Measurements from ENCODE around the gene SDK1.

Gene SDK1

DNA sequence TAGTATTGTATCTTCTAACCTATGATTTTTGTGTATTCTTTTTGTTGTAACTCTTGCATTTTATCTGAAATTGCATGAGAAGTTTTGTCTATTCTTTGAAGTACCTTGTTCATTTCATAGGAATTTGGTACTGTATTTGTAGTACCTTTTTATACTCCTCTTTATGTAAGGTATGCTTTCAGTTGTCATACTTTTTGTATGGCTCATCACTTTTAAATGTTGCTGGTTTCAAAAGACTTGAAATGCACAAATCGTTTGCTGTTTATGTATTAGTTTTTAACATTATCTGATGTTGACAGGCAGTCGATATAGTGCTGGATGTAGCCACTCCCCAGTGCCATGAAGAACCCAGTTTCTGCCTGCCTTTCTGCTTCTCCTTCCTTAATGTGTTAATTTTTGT is 158.1 kb downstream of the SDK1 start:
- DNase-seq (ENCODE audit: low spot score): no peak

DNA sequence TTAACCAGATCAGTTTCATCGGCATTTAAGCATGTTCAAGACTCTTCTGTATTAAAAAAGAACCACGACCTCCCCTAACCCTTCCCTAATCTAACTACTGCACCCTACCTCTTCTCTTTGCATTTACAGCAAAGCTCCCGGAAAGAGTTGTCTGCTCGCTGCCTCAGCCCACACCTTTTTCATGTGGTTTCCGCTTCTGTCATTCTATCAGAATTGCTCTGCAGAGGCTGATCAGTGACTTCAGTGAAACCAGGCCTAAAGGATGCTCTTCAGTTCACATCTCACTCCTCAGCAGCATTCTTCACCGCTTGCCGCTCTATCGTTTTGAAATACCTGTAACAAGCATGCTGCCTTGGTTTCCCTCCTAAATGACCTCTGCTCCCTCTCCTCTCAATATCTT is 160.9 kb downstream of the SDK1 start:
- no peak for DNase-seq (ENCODE audit: low spot score)

DNA sequence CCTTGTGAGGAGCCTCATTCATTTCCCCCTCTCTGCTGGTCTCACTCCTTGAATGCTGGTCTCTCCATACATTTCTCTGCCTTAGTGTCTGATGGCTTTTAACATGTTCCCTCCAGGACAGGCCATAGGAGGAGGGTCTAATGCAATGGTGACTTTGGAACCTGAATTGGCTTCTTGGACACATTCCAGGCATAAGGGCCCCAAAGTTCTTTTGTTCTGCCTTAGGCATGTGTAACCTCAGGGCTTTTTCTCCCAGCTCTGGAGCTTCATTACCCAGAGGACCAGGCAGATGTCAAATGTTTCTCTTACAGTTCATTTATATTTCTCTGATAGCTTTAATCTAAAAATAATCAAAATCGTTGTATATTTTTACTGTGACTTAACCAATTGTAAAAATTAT is 162.6 kb downstream of the SDK1 start:
- no peak for DNase-seq (ENCODE audit: low spot score)

DNA sequence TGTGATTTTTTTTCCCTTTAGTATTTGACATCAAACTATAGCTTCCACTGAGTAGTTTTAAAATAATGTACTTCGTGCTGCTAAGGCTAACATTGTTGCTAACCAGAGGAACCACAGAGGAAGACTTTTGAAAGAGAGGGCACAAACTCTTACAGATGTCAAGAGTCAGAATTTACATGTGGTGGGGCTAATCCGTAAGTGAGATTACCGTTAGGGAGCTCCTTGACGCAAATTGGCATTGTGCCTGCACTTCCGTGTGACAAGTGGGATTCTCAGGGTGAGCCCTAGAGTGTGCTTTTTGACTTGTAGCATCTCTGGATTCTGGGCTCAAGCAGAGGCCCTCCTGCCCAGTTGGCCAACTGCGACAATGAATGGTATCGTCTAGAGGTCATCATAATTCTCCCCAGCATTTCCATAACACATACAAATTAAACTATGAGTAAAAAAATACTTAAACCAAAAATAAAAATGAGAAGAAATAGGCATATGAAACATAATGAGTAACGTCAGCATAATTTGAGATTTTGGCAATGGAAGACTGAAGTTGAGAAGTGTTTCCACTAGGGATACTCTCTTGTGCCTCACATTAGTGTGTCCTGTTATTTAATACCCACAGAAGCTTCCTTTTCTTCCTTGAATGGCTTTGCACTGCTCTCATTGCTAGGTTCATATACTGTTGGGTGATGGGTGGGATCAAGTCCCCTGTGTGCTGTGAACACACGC is 164.0 kb downstream of the SDK1 start:
- DNase-seq (ENCODE audit: low spot score): no peak

DNA sequence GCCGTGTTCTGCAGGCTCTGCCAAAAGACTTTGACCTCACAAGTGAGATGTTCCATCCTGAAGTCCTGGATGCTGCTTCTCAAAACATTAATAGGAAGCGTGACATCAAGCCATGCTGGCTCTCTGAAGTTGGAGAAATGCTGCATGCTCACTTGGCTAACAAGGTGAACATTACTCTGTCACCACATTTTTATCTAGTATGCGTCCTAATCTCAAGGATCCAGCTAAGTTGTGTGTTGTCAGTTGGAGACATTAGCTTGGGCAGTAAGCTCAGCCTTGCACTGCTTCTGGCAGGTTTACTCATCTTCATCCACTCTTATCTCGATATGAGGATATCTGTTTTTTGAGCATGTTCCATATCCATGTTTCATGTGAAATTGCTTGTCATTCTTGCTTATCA is 165.2 kb downstream of the SDK1 start:
- no peak for DNase-seq (ENCODE audit: low spot score)

DNA sequence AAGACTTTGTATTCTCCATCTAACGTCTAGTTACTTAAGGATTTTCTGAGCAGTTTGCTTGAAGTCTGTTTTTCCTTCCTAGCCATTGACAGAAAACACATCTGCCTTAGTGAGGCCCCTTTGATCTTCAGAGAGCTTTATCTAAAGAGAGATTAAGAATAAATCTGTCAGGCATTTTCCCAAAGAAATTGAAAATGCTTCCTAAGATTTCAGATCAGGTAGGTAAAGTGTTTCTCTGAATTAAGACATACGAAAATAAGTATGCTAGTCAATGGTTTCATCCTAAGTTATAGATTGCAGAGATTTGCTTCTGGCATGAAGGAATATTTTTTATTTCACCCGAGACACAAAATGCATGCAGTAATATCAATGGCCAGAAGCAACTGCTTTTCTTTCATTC is 168.6 kb downstream of the SDK1 start:
- DNase-seq (ENCODE audit: low spot score): no peak

DNA sequence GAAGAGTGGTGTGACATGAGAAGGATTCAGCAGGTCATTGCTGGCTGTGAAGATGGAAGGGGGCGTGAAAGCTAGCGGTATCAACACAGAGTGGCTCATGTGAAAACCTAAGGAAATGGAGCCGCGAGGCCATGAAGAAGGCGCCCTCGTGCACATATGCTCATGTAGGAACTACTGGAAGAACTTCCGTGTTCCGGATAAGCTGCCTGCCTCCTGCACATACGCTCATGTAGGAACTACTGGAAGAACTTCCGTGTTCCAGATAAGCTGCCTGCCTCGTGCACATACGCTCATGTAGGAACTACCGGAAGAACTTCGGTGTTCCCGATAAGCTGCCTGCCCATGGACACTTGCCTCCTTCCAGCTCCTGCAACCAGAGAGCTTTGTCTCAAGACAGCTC is 179.1 kb downstream of the SDK1 start:
- DNase-seq (ENCODE audit: low spot score): no peak

DNA sequence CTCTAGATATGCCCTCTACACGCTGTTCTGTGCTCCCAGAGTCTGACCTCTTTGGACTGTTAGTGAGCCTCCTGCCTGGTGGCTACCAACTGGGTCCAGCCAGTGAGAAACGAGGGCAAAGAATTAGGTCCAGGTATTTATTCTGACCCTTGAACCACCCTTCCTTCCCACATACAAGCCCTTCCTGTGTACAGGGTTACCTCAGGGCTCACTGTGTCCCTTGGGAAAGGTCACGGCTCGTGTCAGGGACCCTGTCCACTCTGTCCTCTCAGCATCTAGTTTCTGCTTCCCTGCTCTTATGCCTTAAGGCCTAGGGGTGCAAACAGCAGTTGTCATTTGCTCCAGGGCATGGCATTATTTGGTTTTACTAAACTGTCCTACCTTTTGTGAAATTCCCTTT is 180.4 kb downstream of the SDK1 start:
- DNase-seq (ENCODE audit: low spot score): no peak

DNA sequence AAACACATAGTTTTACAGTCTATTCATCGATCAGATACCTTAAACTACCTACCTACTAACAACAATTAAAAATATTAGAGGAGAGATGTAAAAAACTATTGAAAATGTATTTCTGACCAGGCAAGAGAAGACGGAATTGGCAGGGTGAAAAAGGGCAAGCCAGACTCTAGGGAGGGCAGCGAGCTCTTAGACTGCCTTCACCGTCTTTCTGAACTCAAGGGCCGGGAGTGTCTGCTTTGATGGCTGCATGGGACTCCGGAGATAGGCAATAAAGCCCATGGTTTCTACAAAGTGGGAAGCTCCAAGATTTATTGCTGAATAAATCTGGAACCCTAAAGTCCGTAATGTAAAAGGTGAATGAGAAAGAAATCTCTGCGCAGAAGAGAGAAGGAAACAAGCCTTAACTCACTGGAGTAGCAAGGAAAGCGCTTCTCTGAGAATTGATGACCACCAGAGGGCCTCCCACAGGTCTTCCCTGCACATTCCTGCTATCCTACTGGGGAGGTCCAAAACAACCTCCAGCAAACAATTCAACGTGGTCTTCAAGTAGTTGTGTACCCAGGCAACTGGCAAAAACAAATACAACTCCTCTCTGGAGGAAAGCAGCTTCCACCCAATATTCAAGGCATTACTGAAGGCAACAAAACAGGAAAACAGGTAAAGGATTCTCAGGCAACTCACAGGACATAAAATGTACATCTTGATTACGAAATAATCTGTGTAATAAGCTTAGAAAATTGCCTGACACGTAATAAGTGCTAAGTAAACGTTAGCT is 181.3 kb downstream of the SDK1 start:
- peak; percentile 53 for DNase-seq (ENCODE audit: low spot score)

DNA sequence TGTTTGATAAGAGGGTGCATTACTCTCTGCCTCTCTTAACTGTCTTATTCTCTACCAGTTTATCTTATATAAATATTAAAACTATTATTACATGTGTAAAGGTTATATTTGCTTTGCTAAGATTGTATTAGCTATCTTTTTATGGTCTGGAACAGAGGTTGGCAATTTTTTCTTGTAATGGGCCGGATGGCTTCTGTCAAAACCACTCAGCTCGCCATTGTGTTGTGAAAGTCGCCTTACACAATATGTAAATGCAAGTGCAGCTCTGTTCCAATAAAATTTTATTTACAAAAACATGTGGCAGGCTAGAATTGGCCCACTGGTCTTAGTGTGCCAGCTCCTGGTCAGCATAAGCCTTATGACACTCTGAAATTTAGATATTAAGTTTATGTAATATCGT is 185.8 kb downstream of the SDK1 start:
- DNase-seq (ENCODE audit: low spot score): no peak

DNA sequence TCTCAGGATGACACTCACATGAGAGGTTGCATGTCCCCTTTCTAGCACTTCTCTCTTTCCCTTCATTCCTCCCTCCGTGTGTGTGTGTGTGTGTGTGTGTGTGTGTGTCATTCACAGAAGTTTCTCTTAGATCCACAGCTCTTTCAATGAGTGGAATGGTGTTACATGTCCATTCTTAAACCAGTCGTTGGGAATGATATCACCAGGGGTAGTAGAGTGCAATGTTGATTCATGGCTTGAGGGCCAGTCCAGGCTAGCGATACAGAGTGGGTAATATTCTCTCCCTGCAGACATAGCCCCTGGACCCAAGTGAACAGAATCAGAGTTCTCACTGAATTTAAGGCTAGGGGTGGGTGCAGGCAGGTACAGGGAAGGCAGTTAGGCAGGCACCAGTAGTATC is 187.8 kb downstream of the SDK1 start:
- no peak for DNase-seq (ENCODE audit: low spot score)

DNA sequence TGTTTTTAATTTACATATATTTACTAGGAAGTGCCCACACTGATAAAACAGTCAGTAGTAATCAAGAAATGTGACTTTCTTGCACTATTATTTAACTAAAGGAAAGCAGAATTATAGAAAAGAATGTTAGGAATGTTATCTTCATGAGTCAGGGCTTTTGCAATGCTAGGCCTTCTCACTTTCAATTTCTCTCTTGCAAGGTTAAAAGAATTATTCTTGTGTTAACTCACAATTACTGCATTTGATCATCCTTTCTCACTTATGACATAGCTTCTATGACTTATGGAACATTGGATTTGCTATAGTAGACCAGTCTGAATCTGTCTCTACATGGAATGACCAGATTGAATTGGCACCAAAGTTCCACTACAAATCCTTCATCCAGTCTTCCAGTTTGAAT is 192.4 kb downstream of the SDK1 start:
- DNase-seq (ENCODE audit: low spot score): peak; percentile 72

DNA sequence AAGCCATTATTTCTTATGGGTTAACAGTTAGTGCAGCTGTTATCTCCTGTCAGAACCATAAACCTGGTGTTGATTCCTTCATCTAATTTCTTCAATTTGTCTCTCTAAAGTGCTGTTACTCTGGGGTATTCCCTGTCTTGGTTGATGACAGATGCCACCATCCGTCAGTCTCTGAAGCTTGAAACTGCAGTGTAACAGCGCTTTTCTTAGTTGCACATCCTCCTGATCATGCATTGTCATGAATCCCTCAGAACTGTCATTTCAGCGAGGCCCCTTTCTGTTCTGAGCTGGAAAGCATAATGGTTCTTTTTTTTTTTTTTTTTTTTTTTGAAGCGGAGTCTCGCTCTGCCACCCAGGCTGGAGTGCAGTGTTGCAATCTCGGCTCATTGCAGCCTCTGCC is 193.9 kb downstream of the SDK1 start:
- DNase-seq (ENCODE audit: low spot score): no peak

DNA sequence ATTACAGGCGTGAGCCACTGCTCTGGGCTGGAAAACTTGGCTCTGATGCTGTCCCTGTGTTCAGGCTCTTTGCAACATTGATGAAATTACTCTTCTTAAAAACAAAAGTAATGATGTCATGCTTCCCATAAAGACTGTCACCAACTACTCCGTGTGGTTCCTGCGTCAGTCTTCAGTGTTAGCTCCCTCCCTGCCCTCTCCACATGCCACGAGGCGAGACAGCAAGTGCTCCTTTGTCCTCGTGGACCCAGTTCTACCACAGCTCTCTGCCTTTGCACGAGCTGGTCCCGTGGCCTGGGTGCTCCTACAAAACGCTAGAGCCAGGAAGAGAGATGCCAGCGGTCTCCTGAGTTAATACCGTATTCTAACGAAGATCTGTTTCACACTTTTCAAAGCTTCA is 194.5 kb downstream of the SDK1 start:
- no peak for DNase-seq (ENCODE audit: low spot score)

DNA sequence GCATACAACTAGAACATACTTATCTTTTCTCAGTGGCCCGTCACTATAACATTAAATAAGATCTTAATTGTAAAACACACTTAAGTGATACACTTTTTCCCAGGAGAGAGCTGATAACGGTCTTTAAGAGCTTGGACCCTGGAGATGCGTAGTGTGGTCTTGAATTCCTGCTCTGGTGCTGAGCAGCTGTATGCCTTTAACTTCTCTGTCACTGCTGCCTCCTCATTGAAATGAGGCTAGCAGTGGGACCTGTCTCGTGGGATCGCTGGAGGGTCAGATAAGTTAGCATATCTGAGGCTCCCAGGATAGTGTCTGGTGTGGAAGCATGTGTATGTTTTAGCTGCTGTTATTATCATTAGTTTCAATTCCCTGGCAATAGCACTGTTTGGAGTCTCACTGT is 194.9 kb downstream of the SDK1 start:
- no peak for DNase-seq (ENCODE audit: low spot score)

DNA sequence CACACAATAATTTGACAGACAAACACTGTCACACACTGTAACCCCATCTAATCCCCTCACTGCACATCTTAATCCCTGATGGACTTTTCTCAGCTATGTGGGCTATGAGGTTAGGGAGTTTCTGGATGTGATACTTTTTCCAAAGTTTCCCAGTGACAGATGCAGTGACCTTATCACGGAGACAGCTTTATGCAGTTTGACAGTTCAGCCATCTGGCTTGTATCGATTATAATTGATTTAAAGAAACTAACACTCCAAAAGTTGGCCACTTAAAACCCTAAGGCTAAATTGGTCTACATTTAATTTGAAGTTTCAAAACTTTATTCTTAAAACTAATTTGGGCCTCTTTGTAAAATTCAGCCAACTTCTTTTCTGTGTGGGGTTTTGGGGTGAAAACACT is 196.7 kb downstream of the SDK1 start:
- no peak for DNase-seq (ENCODE audit: low spot score)

DNA sequence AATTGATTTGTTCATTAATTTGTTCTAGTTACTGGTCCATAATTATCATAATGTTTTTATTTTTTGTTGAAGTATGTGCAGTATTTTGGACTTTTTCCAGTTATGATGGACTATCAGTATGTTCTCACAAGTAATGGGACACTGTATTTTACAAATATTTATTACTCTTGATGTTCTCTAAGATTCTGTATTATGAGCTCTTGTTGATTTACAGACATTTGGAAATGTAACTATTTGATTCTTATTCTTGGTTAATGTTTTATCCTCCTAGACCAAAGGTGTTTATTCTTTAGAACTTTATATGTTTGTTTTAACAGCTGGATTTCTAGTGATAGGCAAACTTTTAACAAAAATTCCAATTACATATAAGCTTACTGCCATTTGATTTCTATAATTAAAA is 200.6 kb downstream of the SDK1 start:
- no peak for DNase-seq (ENCODE audit: low spot score)

DNA sequence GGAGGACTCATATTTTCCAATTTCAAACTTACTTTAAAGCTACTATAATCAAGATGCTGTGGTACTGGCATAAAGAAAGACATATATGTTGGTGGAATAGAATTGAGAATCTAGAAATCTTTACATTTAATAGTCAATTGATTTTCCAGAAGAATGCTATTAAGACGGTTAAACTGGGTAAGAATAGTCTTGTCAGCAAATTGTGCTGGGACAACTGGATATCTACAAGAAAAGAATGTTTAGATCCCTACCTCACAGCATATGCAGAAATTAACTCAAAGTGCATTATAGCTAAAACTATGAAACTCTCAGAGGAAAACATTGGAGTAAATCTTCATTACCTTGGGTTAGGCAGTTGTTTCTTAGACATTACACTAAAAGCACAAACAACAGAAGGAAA is 203.3 kb downstream of the SDK1 start:
- DNase-seq (ENCODE audit: low spot score): no peak

DNA sequence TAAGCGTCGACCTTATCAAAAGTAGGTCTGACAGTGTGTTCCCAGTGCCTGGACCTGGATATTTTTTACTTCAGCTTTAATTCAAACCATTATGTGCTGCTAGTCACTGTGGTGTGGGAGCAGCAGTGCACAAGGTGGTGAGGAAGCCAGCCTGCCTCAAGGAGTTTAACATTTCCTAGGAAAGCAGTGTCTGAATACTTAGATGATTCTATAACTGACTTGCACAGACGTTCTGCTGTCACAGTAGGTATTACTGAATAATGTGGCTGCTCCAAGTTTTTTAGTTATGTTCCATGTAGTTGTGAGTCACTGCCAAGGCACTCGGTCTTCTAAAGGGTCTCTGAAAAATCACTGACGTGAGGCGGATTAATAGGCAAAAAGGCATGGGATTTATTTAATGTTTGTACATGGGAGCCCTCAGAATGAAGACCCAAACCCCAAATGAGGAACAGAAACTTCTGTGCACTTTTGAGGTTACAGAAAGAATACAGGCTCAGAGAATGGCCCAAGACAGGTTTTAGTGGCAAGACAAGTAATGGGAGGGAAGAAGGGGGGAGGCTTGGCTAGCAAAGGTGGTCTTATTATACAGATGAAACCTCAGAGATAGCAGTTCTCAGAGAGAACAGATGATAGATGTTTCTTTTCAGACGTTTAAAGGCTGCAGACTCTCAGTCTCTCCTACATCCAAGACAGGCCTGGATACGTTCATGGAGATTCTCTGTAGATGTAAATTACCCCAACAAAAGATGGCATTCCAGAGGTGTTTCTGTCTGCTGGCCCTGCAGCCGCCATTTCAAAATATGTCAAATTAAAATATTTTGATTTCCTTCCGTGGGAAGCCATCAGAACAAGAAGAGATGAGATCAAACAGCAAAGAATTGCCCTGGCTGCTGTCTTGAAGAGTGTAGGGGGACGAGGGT is 209.3 kb downstream of the SDK1 start:
- no peak for DNase-seq (ENCODE audit: low spot score)

DNA sequence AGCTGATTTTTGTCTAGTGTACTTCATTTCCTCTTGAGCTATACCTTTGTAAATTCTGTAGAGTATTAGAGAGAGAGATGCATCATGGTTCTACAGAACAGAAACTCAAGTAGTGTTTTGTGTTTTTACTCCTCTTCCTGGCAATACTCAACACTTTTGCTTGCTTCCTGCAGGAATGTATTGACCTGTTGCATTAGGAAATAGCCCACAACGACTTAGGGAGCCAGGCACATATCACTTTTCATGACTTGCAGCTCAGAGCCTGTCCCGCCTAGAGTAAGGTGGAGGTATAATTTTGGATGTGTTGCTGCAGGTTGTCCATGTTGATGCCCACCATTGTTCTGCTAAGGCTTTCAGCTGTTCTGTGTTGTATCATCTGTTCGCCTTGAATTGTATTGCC is 216.3 kb downstream of the SDK1 start:
- DNase-seq (ENCODE audit: low spot score): no peak

DNA sequence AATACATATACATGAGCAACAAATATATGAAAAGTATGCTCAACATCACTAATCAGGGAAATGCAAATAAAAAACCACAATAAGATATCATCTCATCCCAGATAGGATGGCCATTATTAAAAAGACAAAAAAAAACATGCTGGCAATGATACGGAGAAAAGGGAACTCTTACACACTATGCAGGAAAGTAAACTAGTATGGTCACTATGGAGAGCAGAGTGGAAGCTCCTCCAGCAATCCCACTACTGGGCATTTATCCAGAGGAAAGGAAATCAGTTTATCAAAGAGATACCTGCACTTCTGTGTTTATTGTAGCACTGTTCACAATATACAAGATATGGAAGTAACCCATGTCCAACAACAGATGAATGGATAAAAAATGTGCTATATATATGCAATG is 217.5 kb downstream of the SDK1 start:
- no peak for DNase-seq (ENCODE audit: low spot score)

DNA sequence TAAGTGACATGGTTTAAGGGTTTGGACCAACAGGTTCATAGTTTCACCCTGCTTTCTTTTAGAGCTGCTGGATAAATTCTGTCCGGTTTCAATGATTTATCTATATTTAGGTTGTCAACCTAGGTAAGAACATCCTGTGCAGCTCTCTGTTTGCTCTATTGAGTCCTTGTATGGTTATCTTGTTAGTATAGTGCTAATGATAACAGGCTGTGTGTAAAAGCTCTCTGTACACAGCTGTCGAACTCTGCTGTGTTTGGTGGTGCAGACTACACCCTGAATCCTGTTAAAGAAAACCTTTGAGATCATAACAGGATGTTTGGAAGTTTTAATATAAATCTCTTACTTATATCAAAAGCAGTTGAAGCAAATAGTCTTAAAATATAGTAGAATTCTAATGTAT is 219.2 kb downstream of the SDK1 start:
- no peak for DNase-seq (ENCODE audit: low spot score)
